ENCODE results near the gene GSS.
A peak's percentile ranks its signal among the peaks of the same experiment; 100 is the strongest.

GSS gene

GRCh38 chr20:34955231-34956040 is at the start of gene GSS, which contains the start of gene MYH7B:
Gene GSS, minus strand, starts transcription at chr20:34955806. Its CDS starts 3,954 bp downstream, at chr20:34951852.
Gene MYH7B, plus strand, starts transcription at chr20:34955868. Its CDS starts 22,138 bp downstream, at chr20:34978006.
- peak; percentile 96 for DNase-seq

- DNase-seq, result no peak
These were observed 49.3 kb upstream of the GSS start for GRCh38 chr20:35004749-35005462.

- no peak for DNase-seq
These were observed 48.6 kb upstream of the GSS start for GRCh38 chr20:35004051-35004725.

GRCh38 chr20:35003211-35004031 is 47.8 kb upstream of the GSS start:
- no peak for DNase-seq

- DNase-seq, result no peak
These were observed 47.0 kb upstream of the GSS start for GRCh38 chr20:35002426-35003210.

GRCh38 chr20:35001596-35002362 is 46.2 kb upstream of the GSS start:
- no peak for DNase-seq

GRCh38 chr20:35000922-35001595 is 45.5 kb upstream of the GSS start:
- no peak for DNase-seq

GRCh38 chr20:35000311-35000921 is 44.8 kb upstream of the GSS start:
- DNase-seq, result no peak

GRCh38 chr20:34999782-35000181 is 44.2 kb upstream of the GSS start:
- DNase-seq, result no peak

GRCh38 chr20:34999021-34999451 is 43.4 kb upstream of the GSS start:
- no peak for DNase-seq

GRCh38 chr20:34998331-34998950 is 42.8 kb upstream of the GSS start:
- DNase-seq, result no peak

- no peak for DNase-seq
These were observed 42.2 kb upstream of the GSS start for GRCh38 chr20:34997774-34998173.

- no peak for DNase-seq
These were observed 41.5 kb upstream of the GSS start for GRCh38 chr20:34997131-34997561.

- no peak for DNase-seq
These were observed 40.8 kb upstream of the GSS start for GRCh38 chr20:34996243-34997028.

GRCh38 chr20:34995696-34996095 is 40.1 kb upstream of the GSS start:
- DNase-seq, result no peak

GRCh38 chr20:34995192-34995591 is 39.6 kb upstream of the GSS start:
- no peak for DNase-seq

- no peak for DNase-seq
These were observed 39.0 kb upstream of the GSS start for GRCh38 chr20:34994509-34995131.

GRCh38 chr20:34993941-34994508 is 38.4 kb upstream of the GSS start:
- DNase-seq, result no peak

All from NCI-H1105 treated with DMSO at 0.1 percent for 48 hours (cell line).